Measurements from ENCODE around the gene MVB12A. TPM values are rescaled to one million over a fixed set of nuclear protein-coding genes. Genes with fewer than 3 reads are reported as not detected.

The MVB12A gene
- total and polyA plus RNA-seq, 9 of the 15 experiments (the other 6 are each of a cell fraction or from before 2014, with no cell fraction given), result 1.2 to 46.2 (median 22.4) TPM

- intact Hi-C loops (cut with micrococcal nuclease), result loop anchor here (10.0 kb wide), 1 partner anchor 219 kb away; no protein-coding TSS in a partner anchor
These were observed 36.3 kb downstream of the MVB12A start for GRCh38 chr19:17456127-17456526.

More at GRCh38 chr19:17456127-17456526, 36.3 kb downstream of the MVB12A start:
- Histone ChIP-seq H3K4me1 (replicated peaks in 1 of 2; ENCODE audit: control insufficient read depth in 2 of 2, insufficient read depth in 2 of 2, low read length in 2 of 2) (peaks cover 0 to 22% of the 10 kb centered on the region in 2 experiments; a peak in 3 of 5 replicates), H3K9me3 (replicated peaks; ENCODE audit: control insufficient read depth, insufficient read depth, low read depth, low read length) (no peaks in the 10 kb centered on the region), H3K4me2 (ENCODE audit: insufficient read depth, low read length) (no peak overlapping the region), H4K20me1 (replicated peaks; ENCODE audit: control insufficient read depth, insufficient read depth, low read length) (no peaks in the 10 kb centered on the region), H3K27me3 (ENCODE audit: control insufficient read depth in 2 of 2, insufficient read depth in 2 of 2, low read length in 2 of 2) (peaks cover 5 to 23% of the 10 kb centered on the region in 2 experiments; a peak in 4 of 5 replicates), H3K9ac (ENCODE audit: insufficient read depth in 1 of 2, low read depth in 2 of 2, low read length in 2 of 2) (no peak overlapping the region), H3K36me3 (ENCODE audit: control insufficient read depth, insufficient read depth, low read length) (no peaks in the 10 kb centered on the region), H2AFZ (ENCODE audit: low read depth, low read length) (no peak overlapping the region), H3K79me2 (ENCODE audit: control insufficient read depth, insufficient read depth, low read length) (no peaks in the 10 kb centered on the region), H3K9me1 (ENCODE audit: control insufficient read depth, insufficient read depth, low read length) (no peaks in the 10 kb centered on the region), H3K4me3 (no peak overlapping the region), H3K27ac (ENCODE audit: extremely low read depth, low read depth, low read length) (no peak overlapping the region)
- ChIA-PET POLR2A (no interaction called here), CTCF (ENCODE audit: low intra/inter-chr PET ratio) (no interaction called here)
- DNase-seq (ENCODE audit: extremely low read depth in 1 of 4, low spot score in 3 of 4) (no peak), FAIRE-seq (no peak), ATAC-seq (no peak)
- WGBS (ENCODE audit: insufficient coverage, low coverage, missing lambda C conversion rate), result 51% methylated on average over 11 of the region's 11 CpGs
- TF ChIP-seq RBM15 (IDR thresholded peaks at IDR 0.05; ENCODE audit: insufficient read depth, low read length), result no peak
- no peak for TF ChIP-seq CTBP1 (IDR thresholded peaks at IDR 0.05; ENCODE audit: borderline replicate concordance)
- no peak for TF ChIP-seq ATF2 (CRISPR knock-in tag; IDR thresholded peaks at IDR 0.05)
- TF ChIP-seq, protein P1, sequence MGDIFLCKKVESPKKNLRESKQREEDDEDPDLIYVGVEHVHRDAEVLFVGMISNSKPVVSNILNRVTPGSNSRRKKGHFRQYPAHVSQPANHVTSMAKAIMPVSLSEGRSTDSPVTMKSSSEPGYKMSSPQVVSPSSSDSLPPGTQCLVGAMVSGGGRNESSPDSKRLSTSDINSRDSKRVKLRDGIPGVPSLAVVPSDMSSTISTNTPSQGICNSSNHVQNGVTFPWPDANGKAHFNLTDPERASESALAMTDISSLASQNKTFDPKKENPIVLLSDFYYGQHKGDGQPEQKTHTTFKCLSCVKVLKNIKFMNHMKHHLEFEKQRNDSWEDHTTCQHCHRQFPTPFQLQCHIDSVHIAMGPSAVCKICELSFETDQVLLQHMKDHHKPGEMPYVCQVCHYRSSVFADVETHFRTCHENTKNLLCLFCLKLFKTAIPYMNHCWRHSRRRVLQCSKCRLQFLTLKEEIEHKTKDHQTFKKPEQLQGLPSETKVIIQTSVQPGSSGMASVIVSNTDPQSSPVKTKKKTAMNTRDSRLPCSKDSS (IDR thresholded peaks at IDR 0.05; ENCODE audit: low read depth, partially characterized antibody), result no peak
- BruUV-seq (replicated peaks), result no TSS peak
- in situ Hi-C loops (cut with MboI), result no loop called here
